HepG2 (cell line): ENCODE results near the gene AJM1. TPM values are rescaled to one million over a fixed set of nuclear protein-coding genes. Genes with fewer than 3 reads are reported as not detected.

Experiments used
- ATF2 ChIP-seq: sonication (generic); formaldehyde crosslinking; IDR thresholded peaks from 2 replicates; pipeline ENCODE4 v1.4.0; 2020; ENCODE audit warnings: missing genetic modification reagents
- EZH2 ChIP-seq: conservative IDR thresholded peaks from 2 replicates; pipeline ENCODE4 v1.6.1; 2012; ENCODE audit warnings: mild to moderate bottlenecking, low read depth, low read length, moderate library complexity
- GRHL1 ChIP-seq: sonication (generic); formaldehyde crosslinking; conservative IDR thresholded peaks from 2 replicates; pipeline ENCODE4 v1.8.0; 2022; ENCODE audit warnings: missing genetic modification reagents
- NFIB ChIP-seq: sonication (generic); formaldehyde crosslinking; IDR thresholded peaks from 2 replicates; pipeline ENCODE4 v1.9.0; 2021; ENCODE audit warnings: missing genetic modification reagents, mild to moderate bottlenecking, borderline replicate concordance
- NKX3-1 ChIP-seq: sonication (generic); formaldehyde crosslinking; IDR thresholded peaks from 2 replicates; pipeline ENCODE4 v1.5.0; 2020; ENCODE audit warnings: missing genetic modification reagents
- SNAPC5 ChIP-seq: sonication (generic); formaldehyde crosslinking; IDR thresholded peaks from 2 replicates; pipeline ENCODE4 v1.8.1; 2023; ENCODE audit warnings: mild to moderate bottlenecking, missing genetic modification reagents, borderline replicate concordance
- TAF1 ChIP-seq: sonication (generic); formaldehyde crosslinking; IDR thresholded peaks from 2 replicates; pipeline ENCODE4 v1.4.0; 2020; ENCODE audit warnings: missing genetic modification reagents
- TRAFD1 ChIP-seq: sonication (generic); formaldehyde crosslinking; IDR thresholded peaks from 2 replicates; pipeline ENCODE4 v1.5.1; 2020; ENCODE audit warnings: missing genetic modification reagents, mild to moderate bottlenecking, borderline replicate concordance
- ZBTB4 ChIP-seq: sonication (generic); formaldehyde crosslinking; IDR thresholded peaks from 2 replicates; pipeline ENCODE4 v1.4.0; 2020; ENCODE audit warnings: missing genetic modification reagents, mild to moderate bottlenecking, borderline replicate concordance
- ZNF275 ChIP-seq: sonication (generic); formaldehyde crosslinking; IDR thresholded peaks from 2 replicates; pipeline ENCODE4 v1.8.0; 2022; ENCODE audit warnings: missing genetic modification reagents, mild to moderate bottlenecking, inconsistent platforms, borderline replicate concordance
- ZNF724P ChIP-seq: sonication (generic); formaldehyde crosslinking; IDR thresholded peaks from 2 replicates; pipeline ENCODE4 v1.8.0; 2022; ENCODE audit warnings: missing genetic modification reagents, borderline replicate concordance
- ZNF75D ChIP-seq: sonication (generic); formaldehyde crosslinking; IDR thresholded peaks from 2 replicates; pipeline ENCODE4 v1.8.1; 2023; ENCODE audit warnings: missing genetic modification reagents, mild to moderate bottlenecking, borderline replicate concordance
- ZUFSP ChIP-seq: sonication (generic); formaldehyde crosslinking; IDR thresholded peaks from 2 replicates; pipeline ENCODE4 v1.9.0; 2021; ENCODE audit warnings: missing genetic modification reagents, mild to moderate bottlenecking, borderline replicate concordance
- polyA plus RNA-seq, 8 experiments: library from polyadenylated mRNA; depleted of rRNA in 3 of 8; stranded (reverse) in 7 of 8; unstranded in 1 of 8; fragments of >200 nt; fragmentation: Illumina TruSeq in 4 of 8; extraction: Trizol in 4 of 8; gene quantifications; 2 replicates each; pipeline versions ENCODE4 v1.2.1 to v1.2.3, GENCODE V29; 2011 to 2016; ENCODE audit warnings: low read depth in 4 of 8, missing spikeins in 1 of 8, mixed read lengths in 1 of 8; ENCODE audit not compliant: insufficient read depth in 1 of 8
- total RNA-seq, 5 experiments: library from RNA; depleted of rRNA; stranded (reverse); fragments of >200 nt; fragmentation: Illumina TruSeq; extraction: Trizol; gene quantifications; 2 replicates each; pipeline ENCODE4 v1.2.3, GENCODE V29; 2016; ENCODE audit warnings: low read depth in 1 of 5

AJM1 gene
- total and polyA plus RNA-seq, 2 of the 13 experiments (the other 11 are each of a cell fraction or from before 2014, with no cell fraction given) = 1.1 to 1.2 TPM

GRCh38 chr9:136858844-136859757, 16.8 kb downstream of the AJM1 start (continued):
- TF ChIP-seq NKX3-1 (no peak), TAF1 (CRISPR knock-in tag) (no peak), ZNF75D (no peak), EZH2 (no peak), ZNF724P (CRISPR knock-in tag) (no peak), GRHL1 (no peak), TRAFD1 (CRISPR knock-in tag) (no peak), ZUFSP (CRISPR knock-in tag) (no peak), ZBTB4 (CRISPR knock-in tag) (no peak), NFIB (CRISPR knock-in tag) (no peak), SNAPC5 (CRISPR knock-in tag) (no peak), ATF2 (CRISPR knock-in tag) (no peak), ZNF275 (CRISPR knock-in tag) (no peak)
